Transverse colon (tissue), 4 donors: ENCODE data around the gene NOC2L. TPM values are rescaled to one million over a fixed set of nuclear protein-coding genes. Genes with fewer than 3 reads are reported as not detected.

ENCODE experiments used
- DNase-seq: peaks from one replicate; pipeline ENCODE4 v3.0.0-alpha.2; 2019
- H3K27ac ChIP-seq, 4 donors: fragments of 200-600 bp; sonication (generic); 2 replicates each; pipeline ENCODE4 v1.5.1; 2016 to 2018; ENCODE audit warnings: inconsistent platforms in 4 of 4
- H3K27me3 ChIP-seq: fragments of 200-600 bp; sonication (generic); 2 replicates; pipeline ENCODE4 v1.5.1; 2017; ENCODE audit warnings: inconsistent platforms
- H3K36me3 ChIP-seq, 4 donors: fragments of 200-600 bp; sonication (generic); 2 replicates each; pipeline ENCODE4 v1.5.1; 2017 to 2019; ENCODE audit warnings: inconsistent platforms in 4 of 4
- H3K4me1 ChIP-seq, 4 donors: fragments of 200-600 bp; sonication (generic); 2 replicates each; pipeline ENCODE4 v1.5.1; 2017 to 2020; ENCODE audit warnings: inconsistent platforms in 4 of 4
- H3K4me3 ChIP-seq, 4 donors: fragments of 200-600 bp; sonication (generic); 1 replicate in 1 of 4; 2 replicates in 3 of 4; pipeline versions ENCODE4 v1.5.1 to v1.6.1; 2017 to 2019; ENCODE audit warnings: inconsistent platforms in 4 of 4
- H3K9me3 ChIP-seq, 2 donors: fragments of 200-600 bp; sonication (generic); 2 replicates each; pipeline ENCODE4 v1.5.1; 2017 to 2019; ENCODE audit warnings: inconsistent platforms in 2 of 2
- EP300 ChIP-seq: sonication (generic); formaldehyde crosslinking; IDR thresholded peaks from one replicate; pipeline ENCODE4 v1.6.1; 2017; ENCODE audit warnings: antibody characterized with exemption, low read depth
- POLR2A ChIP-seq: fragments of 450-650 bp; IDR thresholded peaks from one replicate; pipeline ENCODE4 v1.6.1; 2016; ENCODE audit warnings: antibody characterized with exemption, mild to moderate bottlenecking, moderate library complexity
- POLR2AphosphoS5 ChIP-seq, 3 donors: sonication (generic); formaldehyde crosslinking; IDR thresholded peaks; one replicate each; pipeline ENCODE4 v1.6.1; 2016; ENCODE audit warnings: antibody characterized with exemption in 3 of 3
- WGBS, 2 donors: methylation state at CpG; one replicate each; pipeline ENCODE4 v1.1.5; 2018; ENCODE audit warnings: low coverage in 1 of 2; 5-methylcytosine and 5-hydroxymethylcytosine counted together
- in situ Hi-C, 4 donors: fragments of 200-750 bp; cut with MboI; loops; one replicate each; pipeline versions ENCODE4 v1.15.0 to v1.15.1; 2017; ENCODE audit warnings: low sequenced_read_pairs in 3 of 4, low pct_ligation_motif_present in 1 of 4, low pct_unique_long_range_greater_than_20kb in 1 of 4
- intact Hi-C: fragments of 100-400 bp; cut with DNase I; formaldehyde crosslinking; loops from one replicate; pipeline ENCODE4 v1.15.1; 2023; ENCODE audit warnings: low total_unique reads
- total RNA-seq, 4 donors: library from RNA; depleted of rRNA; stranded (reverse); fragments of >200 nt; gene quantifications; one replicate each; pipeline ENCODE4 v1.1.0, GENCODE V29; 2016
- TF ChIP-seq, protein P1 (sequence below), 5 experiments: fragments of 200-600 bp in 3 of 5; fragments of 450-650 bp in 2 of 5; sonication (generic) in 3 of 5; IDR thresholded peaks; 1 replicate in 2 of 5; 2 replicates in 3 of 5; pipeline ENCODE4 v1.5.1; 2016 to 2017; ENCODE audit warnings: antibody characterized with exemption in 5 of 5, inconsistent platforms in 3 of 5, mild to moderate bottlenecking in 2 of 5, moderate library complexity in 1 of 5

NOC2L gene
- total RNA-seq, 4 donors from 2014 or later = 17.6 to 50.4 (median 31.6) TPM

DNA sequence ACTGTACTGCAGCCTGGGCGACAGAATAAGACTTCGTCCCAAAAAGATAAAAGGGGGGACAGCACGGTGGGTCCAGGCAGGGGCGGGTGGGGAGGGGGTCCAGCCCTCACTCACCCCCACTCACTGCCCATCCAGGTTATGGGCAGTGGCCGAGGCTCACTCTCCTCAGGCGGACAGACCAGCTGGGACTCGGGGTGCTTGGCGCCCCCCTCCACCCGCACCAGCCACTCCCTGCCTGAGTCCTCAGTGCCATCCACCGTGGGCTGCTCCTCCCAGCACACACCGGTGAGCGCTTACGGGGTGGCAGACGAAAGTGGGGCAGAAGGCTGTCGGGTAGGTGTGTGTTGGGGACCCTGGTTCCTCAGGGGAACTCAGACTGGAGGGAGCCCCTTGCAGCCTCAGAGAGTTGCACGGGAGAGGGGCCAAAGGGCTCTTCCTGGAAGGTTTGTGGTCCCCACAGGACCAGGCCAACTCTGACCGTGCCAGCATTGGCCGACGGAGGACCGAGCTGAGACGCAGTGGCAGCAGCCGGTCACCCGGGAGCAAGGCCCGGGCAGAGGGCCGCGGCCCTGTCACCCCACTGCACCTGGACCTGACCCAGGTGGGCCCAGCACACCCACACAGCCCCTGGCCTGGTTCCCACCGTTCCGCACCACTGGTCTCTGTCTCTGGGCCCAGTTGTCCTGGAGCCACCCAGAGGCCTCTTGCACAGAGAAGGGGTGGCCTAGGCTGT, 13.8 kb upstream of the NOC2L start:
- H3K4me3 ChIP-seq = no peak overlapping the region
- WGBS, 2 donors = 75 to 81% methylated on average over 2 to 27 of the region's 28 CpGs
- no peaks in the 10 kb centered on the region for H3K9me3 ChIP-seq
- H3K36me3 ChIP-seq = no peaks in the 10 kb centered on the region
- no peak for TF ChIP-seq POLR2AphosphoS5 (IDR thresholded peaks at IDR 0.05)
- TF ChIP-seq POLR2A = no peak
- TF ChIP-seq, protein P1, sequence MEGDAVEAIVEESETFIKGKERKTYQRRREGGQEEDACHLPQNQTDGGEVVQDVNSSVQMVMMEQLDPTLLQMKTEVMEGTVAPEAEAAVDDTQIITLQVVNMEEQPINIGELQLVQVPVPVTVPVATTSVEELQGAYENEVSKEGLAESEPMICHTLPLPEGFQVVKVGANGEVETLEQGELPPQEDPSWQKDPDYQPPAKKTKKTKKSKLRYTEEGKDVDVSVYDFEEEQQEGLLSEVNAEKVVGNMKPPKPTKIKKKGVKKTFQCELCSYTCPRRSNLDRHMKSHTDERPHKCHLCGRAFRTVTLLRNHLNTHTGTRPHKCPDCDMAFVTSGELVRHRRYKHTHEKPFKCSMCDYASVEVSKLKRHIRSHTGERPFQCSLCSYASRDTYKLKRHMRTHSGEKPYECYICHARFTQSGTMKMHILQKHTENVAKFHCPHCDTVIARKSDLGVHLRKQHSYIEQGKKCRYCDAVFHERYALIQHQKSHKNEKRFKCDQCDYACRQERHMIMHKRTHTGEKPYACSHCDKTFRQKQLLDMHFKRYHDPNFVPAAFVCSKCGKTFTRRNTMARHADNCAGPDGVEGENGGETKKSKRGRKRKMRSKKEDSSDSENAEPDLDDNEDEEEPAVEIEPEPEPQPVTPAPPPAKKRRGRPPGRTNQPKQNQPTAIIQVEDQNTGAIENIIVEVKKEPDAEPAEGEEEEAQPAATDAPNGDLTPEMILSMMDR (IDR thresholded peaks at IDR 0.05) = no peak
- TF ChIP-seq EP300 = no peak
- peaks cover 0 to 9% (median 7%) of the 10 kb centered on the region in 4 donors for H3K4me1 ChIP-seq
- in situ Hi-C loops (no loop called here), intact Hi-C loops (no loop called here)
- no peak for DNase-seq
- peaks cover 68% of the 10 kb centered on the region for H3K27me3 ChIP-seq
- H3K27ac ChIP-seq = no peak overlapping the region

DNA sequence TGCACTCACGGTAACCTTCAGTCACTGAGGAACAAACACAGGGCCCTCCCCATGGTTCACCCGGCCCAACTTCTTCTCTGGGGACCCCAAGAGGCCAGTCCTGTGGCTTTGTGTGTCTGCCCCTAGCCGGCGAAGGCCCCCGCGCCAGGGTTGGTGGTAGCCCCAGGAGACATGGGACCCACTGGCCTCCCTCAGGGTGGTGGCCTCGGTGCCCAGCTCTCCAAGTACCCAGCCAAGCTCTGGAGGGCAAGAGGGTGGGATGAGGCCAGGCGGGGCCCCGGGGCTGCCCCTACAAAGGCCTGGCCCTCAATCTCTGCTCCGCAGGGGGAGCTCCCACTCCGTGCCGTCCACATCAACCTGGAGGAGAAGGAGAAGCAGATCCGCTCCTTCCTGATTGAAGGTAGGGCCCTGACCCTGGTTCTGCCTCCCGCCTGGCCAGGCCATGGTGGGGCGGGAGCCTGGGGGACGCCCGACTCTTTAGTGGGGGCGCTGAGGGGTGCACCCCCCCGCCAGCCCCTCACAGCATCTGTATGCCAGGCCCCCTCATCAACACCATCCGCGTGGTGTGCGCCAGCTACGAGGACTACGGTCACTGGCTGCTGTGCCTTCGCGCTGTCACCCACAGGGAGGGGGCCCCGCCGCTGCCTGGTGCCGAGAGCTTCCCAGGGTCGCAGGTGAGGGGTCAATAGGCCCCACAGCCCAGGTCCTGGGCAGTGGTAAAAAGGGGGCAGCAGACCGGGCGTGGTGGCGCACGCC, 12.9 kb upstream of the NOC2L start:
- no peak for TF ChIP-seq EP300
- no peak overlapping the region for H3K4me3 ChIP-seq
- 73% methylated on average over 28 of the region's 34 CpGs; no CpG with 5 or more reads in 1 of the 2 donors for WGBS, 2 donors
- in situ Hi-C loops (no loop called here), intact Hi-C loops (no loop called here)
- no peaks in the 10 kb centered on the region for H3K9me3 ChIP-seq
- no peak overlapping the region for H3K27ac ChIP-seq
- H3K36me3 ChIP-seq = no peaks in the 10 kb centered on the region
- H3K27me3 ChIP-seq = peaks cover 75% of the 10 kb centered on the region
- peaks cover 5 to 14% (median 12%) of the 10 kb centered on the region in 4 donors for H3K4me1 ChIP-seq
- no peak for DNase-seq

DNA sequence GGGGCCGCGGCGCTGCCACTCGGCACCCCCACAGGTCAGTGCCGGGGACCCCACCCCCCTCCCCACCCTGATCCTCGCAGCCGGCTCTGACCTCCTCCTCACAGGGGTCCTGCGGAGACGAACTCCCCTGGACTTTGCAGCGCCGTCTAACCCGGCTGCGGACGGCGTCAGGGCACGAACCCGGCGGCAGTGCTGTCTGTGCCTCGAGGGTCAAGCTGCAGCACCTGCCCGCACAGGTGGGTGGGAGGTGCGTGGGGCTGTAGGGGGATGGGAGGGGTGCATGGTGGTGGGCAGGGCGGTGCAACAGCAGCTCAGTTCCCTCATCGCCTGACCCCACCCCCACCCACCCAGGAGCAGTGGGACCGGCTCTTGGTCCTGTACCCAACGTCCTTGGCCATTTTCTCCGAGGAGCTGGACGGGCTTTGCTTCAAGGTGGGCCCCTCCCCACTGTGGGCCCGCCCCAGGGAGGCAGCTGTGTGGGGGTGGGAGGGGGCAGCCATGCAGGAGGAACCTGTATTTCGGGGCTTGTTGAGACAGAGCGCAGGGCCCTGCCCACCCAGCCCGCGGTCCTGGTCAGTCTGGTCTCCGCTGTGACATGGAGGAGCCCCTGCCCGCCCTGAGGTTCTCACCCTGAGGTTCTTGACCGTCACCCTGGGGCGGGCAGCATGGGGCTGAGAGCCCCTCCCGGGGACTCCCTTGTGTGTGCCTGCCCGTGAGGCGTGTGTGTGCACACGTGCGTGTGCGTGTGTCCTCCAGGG, 12.1 kb upstream of the NOC2L start:
- peaks cover 73% of the 10 kb centered on the region for H3K27me3 ChIP-seq
- 49% methylated on average over 34 of the region's 42 CpGs; no CpG with 5 or more reads in 1 of the 2 donors for WGBS, 2 donors
- in situ Hi-C loops = no loop called here

DNA sequence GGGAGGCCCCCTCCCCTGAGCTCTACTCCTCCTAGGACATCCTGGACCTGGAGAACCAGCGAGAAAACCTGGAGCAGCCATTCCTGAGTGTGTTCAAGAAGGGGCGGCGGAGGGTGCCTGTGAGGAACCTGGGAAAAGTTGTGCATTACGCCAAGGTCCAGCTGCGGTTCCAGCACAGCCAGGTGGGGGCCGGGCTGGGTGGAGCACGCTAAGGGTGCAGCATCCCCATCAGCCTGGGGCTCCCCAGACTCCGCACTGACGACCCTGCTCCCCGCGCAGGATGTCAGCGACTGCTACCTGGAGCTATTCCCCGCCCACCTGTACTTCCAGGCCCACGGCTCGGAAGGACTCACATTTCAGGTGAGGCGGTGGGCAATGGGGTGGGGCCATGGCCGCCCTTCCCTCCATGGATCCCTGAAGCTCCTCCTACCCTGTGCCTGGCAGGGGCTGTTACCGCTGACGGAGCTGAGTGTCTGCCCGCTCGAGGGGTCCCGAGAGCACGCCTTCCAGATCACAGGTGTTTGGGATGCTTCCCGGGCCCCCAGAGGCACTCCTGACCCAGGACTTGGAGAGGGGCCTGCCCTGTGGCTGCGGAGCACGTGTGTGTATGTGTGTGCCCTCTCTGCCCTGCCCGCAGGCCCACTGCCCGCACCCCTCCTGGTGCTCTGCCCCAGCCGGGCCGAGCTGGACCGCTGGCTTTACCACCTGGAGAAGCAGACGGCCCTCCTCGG, 11.4 kb upstream of the NOC2L start:
- Histone ChIP-seq H3K4me1 (peaks cover 12 to 16% (median 15%) of the 10 kb centered on the region in 4 donors), H3K27ac (no peak overlapping the region), H3K4me3 (no peak overlapping the region), H3K36me3 (no peaks in the 10 kb centered on the region), H3K27me3 (peaks cover 68% of the 10 kb centered on the region), H3K9me3 (no peaks in the 10 kb centered on the region)
- intact Hi-C loops = no loop called here
- in situ Hi-C loops = no loop called here
- TF ChIP-seq EP300 (no peak), POLR2AphosphoS5 (IDR thresholded peaks at IDR 0.05) (no peak), POLR2A (no peak)
- TF ChIP-seq, protein P1 (IDR thresholded peaks at IDR 0.05) = no peak
- 27% methylated on average over 29 of the region's 33 CpGs; no CpG with 5 or more reads in 1 of the 2 donors for WGBS, 2 donors
- no peak for DNase-seq

More for the DNA sequence above, 12.1 kb upstream of the NOC2L start:
- no peak for DNase-seq
- intact Hi-C loops = no loop called here
- H3K27ac ChIP-seq = no peak overlapping the region
- H3K4me3 ChIP-seq = no peak overlapping the region
- H3K36me3 ChIP-seq = no peaks in the 10 kb centered on the region
- TF ChIP-seq EP300 (no peak), POLR2AphosphoS5 (IDR thresholded peaks at IDR 0.05) (no peak), POLR2A (no peak)
- TF ChIP-seq, protein P1 (IDR thresholded peaks at IDR 0.05) = no peak
- H3K9me3 ChIP-seq = no peaks in the 10 kb centered on the region
- H3K4me1 ChIP-seq = peaks cover 8 to 16% (median 14%) of the 10 kb centered on the region in 4 donors
